Measurements from ENCODE around the gene TMEM31. TPM values are rescaled to one million over a fixed set of nuclear protein-coding genes. Genes with fewer than 3 reads are reported as not detected.

The TMEM31 gene
- total and polyA plus RNA-seq, 2 of the 4 experiments (the other 2 are of a cell fraction) = 0.17 TPM; not detected in 1

DNA sequence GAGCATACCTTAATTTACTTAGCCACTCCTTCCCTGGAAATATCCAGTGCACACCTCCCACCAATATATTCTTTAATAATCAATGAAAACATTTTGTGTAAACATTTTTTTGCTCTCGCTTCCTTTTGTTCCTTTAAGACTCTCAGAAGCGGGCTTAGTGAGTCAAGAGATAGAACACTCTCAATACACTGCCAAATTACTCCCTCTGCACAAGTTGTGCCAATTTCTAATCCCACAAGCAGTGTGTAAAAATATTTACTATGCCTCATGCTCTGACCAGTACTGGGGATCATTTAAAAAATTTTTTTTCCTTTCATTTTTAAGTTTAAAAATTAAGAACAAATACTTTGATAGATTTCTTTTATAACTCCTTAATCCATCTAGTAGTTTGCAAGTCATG, 29.3 kb upstream of the TMEM31 start:
- H3K4ac ChIP-seq (ENCODE audit: low read depth, low read length) = no peak overlapping the region
- H2AFZ ChIP-seq (replicated peaks; ENCODE audit: low read length, poor library complexity) = no peak overlapping the region
- no peak overlapping the region for H2AK5ac ChIP-seq (ENCODE audit: low read depth, low read length)
- WGBS, 2 experiments (ENCODE audit: extremely low coverage in 2 of 2, insufficient read length in 1 of 2) = no CpG with 5 or more reads among the region's 2 CpGs
- H3K4me2 ChIP-seq (ENCODE audit: low read depth, low read length) = no peak overlapping the region
- H4K8ac ChIP-seq (ENCODE audit: low read depth in 2 of 2, low read length in 2 of 2) = no peak overlapping the region
- DNase-seq = no peak
- ChIA-PET CTCF (no interaction called here), POLR2A (ENCODE audit: unreplicated experiment) (no interaction called here)
- intact Hi-C loops (cut with micrococcal nuclease) = no loop called here
- H3K56ac ChIP-seq (ENCODE audit: extremely low read depth, insufficient read depth, low read length) = no peak overlapping the region
- H4K20me1 ChIP-seq (ENCODE audit: insufficient read depth, low read length) = peaks cover 47% of the 10 kb centered on the region; the same call in 1 of the 2 replicates
- no peak overlapping the region for H3K27ac ChIP-seq (ENCODE audit: insufficient read depth, low read length)
- ATAC-seq (ENCODE audit: low read depth) = no peak
- 0 out of 2 replicates have a peak, but pooled peaks cover 1% of the 10 kb centered on the region for H3K27me3 ChIP-seq (ENCODE audit: control insufficient read depth, insufficient read depth, low read length)
- BruUV-seq (replicated peaks) = no TSS peak
- H3K4me3 ChIP-seq (ENCODE audit: insufficient read depth, low read depth, low read length) = no peak overlapping the region
- H4K5ac ChIP-seq (ENCODE audit: low read depth, low read length) = no peak overlapping the region
- peaks cover 24% of the 10 kb centered on the region for H3K36me3 ChIP-seq (ENCODE audit: control insufficient read depth, insufficient read depth, low read length)
- no peak overlapping the region for H2BK20ac ChIP-seq (ENCODE audit: low read depth, low read length)
- no peak overlapping the region for H4K91ac ChIP-seq (ENCODE audit: insufficient read depth, low read depth, low read length)
- no peak overlapping the region for H3K18ac ChIP-seq (ENCODE audit: low read depth, low read length)
- H3K23ac ChIP-seq (ENCODE audit: low read depth, low read length) = no peak overlapping the region
- no peaks in the 10 kb centered on the region for H3K4me1 ChIP-seq (ENCODE audit: control insufficient read depth, insufficient read depth, low read length)
- no peaks in the 10 kb centered on the region for H3K9me1 ChIP-seq (ENCODE audit: insufficient read depth, low read length)
- dilution Hi-C loops (cut with HindIII; ENCODE audit: low sequenced_read_pairs, unreplicated experiment) = no loop called here
- H3K9ac ChIP-seq (ENCODE audit: low read depth, low read length) = no peak overlapping the region
- TF ChIP-seq POLR2A (IDR thresholded peaks at IDR 0.05; ENCODE audit: low read depth, low read length) (no peak), BHLHE40 (IDR thresholded peaks at IDR 0.05; ENCODE audit: low read depth, low read length) (no peak), RAD21 (IDR thresholded peaks at IDR 0.05; ENCODE audit: low read length) (no peak), USF2 (IDR thresholded peaks at IDR 0.05; ENCODE audit: low read depth, low read length) (no peak), MAFK (IDR thresholded peaks at IDR 0.05; ENCODE audit: low read depth, low read length) (no peak), FOS (IDR thresholded peaks at IDR 0.05; ENCODE audit: low read depth, low read length) (no peak), SMC3 (IDR thresholded peaks at IDR 0.05; ENCODE audit: low read depth, low read length) (no peak), MAZ (IDR thresholded peaks at IDR 0.05; ENCODE audit: borderline replicate concordance, low read depth, low read length) (no peak), CEBPB (IDR thresholded peaks at IDR 0.05; ENCODE audit: low read depth, low read length) (no peak), MXI1 (IDR thresholded peaks at IDR 0.05; ENCODE audit: borderline replicate concordance, low read depth, low read length) (no peak), RFX5 (IDR thresholded peaks at IDR 0.05; ENCODE audit: low read depth, low read length) (no peak), NFE2L2 (IDR thresholded peaks at IDR 0.05; ENCODE audit: low read depth, low read length) (no peak), RCOR1 (IDR thresholded peaks at IDR 0.05; ENCODE audit: insufficient replicate concordance, low read length) (no peak), CHD1 (IDR thresholded peaks at IDR 0.05; ENCODE audit: low read depth, low read length) (no peak)
- TF ChIP-seq, protein P1, sequence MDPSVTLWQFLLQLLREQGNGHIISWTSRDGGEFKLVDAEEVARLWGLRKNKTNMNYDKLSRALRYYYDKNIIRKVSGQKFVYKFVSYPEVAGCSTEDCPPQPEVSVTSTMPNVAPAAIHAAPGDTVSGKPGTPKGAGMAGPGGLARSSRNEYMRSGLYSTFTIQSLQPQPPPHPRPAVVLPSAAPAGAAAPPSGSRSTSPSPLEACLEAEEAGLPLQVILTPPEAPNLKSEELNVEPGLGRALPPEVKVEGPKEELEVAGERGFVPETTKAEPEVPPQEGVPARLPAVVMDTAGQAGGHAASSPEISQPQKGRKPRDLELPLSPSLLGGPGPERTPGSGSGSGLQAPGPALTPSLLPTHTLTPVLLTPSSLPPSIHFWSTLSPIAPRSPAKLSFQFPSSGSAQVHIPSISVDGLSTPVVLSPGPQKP (IDR thresholded peaks at IDR 0.05; ENCODE audit: borderline replicate concordance, low read depth, low read length) = no peak
- TF ChIP-seq, protein P2, sequence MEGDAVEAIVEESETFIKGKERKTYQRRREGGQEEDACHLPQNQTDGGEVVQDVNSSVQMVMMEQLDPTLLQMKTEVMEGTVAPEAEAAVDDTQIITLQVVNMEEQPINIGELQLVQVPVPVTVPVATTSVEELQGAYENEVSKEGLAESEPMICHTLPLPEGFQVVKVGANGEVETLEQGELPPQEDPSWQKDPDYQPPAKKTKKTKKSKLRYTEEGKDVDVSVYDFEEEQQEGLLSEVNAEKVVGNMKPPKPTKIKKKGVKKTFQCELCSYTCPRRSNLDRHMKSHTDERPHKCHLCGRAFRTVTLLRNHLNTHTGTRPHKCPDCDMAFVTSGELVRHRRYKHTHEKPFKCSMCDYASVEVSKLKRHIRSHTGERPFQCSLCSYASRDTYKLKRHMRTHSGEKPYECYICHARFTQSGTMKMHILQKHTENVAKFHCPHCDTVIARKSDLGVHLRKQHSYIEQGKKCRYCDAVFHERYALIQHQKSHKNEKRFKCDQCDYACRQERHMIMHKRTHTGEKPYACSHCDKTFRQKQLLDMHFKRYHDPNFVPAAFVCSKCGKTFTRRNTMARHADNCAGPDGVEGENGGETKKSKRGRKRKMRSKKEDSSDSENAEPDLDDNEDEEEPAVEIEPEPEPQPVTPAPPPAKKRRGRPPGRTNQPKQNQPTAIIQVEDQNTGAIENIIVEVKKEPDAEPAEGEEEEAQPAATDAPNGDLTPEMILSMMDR (conservative IDR thresholded peaks at IDR 0.05; ENCODE audit: low read depth, low read length) = no peak
- in situ Hi-C loops (cut with MboI; ENCODE audit: low sequenced_read_pairs) = loop anchor here (25.0 kb wide), 1 partner anchor 456 kb away; no protein-coding TSS in a partner anchor
- H3K9me3 ChIP-seq (ENCODE audit: control insufficient read depth, insufficient read depth, low read length) = no peaks in the 10 kb centered on the region
- no peak overlapping the region for H3K14ac ChIP-seq (replicated peaks; ENCODE audit: low read depth, low read length)
- no peak overlapping the region for H2AK9ac ChIP-seq (replicated peaks; ENCODE audit: low read depth, low read length, poor library complexity)
- no peak overlapping the region for H2BK15ac ChIP-seq (ENCODE audit: low read depth, low read length)
- H2BK120ac ChIP-seq (ENCODE audit: low read depth, low read length) = no peak overlapping the region
- H2BK5ac ChIP-seq (ENCODE audit: low read depth, low read length, poor library complexity, severe bottlenecking) = no peak overlapping the region
- peaks cover 0 to 7% of the 10 kb centered on the region in 2 experiments; a peak in 1 of 4 replicates for H3K79me1 ChIP-seq (ENCODE audit: low read depth in 1 of 2, low read length in 2 of 2)

Data from IMR-90 (cell line).